Activated gamma-delta T cell (primary cell): ENCODE results near the gene CELSR2.

Source experiments
- DNase-seq: peaks from one replicate; lab custom pipeline; 2025; lab: John Stamatoyannopoulos, UW

CELSR2 gene

DNA sequence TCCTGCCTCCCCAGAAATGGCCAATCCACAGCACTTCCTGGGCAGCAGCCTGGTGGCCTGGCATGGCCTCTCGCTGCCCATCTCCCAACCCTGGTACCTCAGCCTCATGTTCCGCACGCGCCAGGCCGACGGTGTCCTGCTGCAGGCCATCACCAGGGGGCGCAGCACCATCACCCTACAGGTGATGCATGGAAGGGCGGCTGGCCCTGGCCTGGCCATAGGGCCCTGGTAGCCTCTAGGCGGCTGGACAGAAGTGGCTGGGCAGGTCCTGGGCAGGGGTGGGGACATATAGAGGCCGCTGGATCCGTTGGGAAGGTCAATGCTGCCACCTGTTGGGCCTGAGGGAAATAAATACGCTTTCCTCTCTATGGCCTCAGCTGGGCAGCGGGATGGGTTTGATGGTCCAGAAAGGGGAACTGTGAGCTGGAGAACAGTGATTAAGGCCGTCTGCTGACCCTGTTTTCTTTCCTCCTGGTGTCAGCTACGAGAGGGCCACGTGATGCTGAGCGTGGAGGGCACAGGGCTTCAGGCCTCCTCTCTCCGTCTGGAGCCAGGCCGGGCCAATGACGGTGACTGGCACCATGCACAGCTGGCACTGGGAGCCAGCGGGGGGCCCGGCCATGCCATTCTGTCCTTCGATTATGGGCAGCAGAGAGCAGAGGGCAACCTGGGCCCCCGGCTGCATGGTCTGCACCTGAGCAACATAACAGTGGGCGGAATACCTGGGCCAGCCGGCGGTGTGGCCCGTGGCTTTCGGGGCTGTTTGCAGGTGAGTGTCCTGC lies 14.4 kb downstream of the CELSR2 start:
- DNase-seq, result peak; percentile 38

DNA sequence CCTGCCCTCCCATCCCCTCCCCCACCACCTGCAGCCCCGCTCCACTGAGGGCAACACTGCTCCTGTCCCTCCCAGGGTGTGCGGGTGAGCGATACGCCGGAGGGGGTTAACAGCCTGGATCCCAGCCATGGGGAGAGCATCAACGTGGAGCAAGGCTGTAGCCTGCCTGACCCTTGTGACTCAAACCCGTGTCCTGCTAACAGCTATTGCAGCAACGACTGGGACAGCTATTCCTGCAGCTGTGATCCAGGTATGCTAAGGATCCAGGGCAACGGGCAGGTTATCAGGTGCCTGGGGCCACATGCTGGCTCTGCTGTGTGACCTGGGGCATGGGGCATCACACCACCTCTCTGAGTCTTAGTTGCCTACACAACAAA lies 15.0 kb downstream of the CELSR2 start:
- no peak for DNase-seq

DNA sequence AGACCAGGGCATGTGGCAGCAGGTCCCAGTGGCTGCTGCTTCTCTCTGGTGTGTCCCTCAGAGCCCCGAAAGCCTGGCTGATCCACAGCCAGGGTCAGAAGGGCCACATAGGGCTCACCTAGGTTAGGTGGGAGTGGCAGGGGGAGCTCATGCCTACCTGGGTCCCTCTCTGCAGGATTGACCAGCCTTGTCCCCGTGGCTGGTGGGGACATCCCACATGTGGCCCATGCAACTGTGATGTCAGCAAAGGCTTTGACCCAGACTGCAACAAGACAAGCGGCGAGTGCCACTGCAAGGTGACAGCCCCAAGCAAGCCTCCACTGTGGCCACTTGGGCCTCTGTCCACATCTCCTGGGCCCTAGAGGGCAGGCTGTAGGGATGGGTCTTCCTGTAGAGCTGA lies 15.7 kb downstream of the CELSR2 start:
- DNase-seq, result no peak

DNA sequence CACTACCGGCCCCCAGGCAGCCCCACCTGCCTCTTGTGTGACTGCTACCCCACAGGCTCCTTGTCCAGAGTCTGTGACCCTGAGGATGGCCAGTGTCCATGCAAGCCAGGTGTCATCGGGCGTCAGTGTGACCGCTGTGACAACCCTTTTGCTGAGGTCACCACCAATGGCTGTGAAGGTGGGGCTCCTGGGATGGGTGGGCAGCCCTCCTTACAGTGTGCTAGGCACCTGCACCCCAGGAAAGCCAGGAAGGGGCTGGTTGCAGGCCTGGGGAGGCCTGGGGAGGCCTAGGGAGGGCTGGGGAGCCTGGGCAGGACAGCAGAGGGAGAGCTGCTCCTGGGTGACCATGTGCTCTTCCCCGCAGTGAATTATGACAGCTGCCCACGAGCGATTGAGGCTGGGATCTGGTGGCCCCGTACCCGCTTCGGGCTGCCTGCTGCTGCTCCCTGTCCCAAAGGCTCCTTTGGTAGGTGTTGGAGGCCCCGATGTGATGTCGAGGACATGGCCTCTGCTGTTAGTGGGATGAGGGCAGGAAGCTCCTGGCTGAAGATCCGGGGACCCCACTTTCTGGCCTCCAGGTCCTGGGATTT lies 16.5 kb downstream of the CELSR2 start:
- no peak for DNase-seq

DNA sequence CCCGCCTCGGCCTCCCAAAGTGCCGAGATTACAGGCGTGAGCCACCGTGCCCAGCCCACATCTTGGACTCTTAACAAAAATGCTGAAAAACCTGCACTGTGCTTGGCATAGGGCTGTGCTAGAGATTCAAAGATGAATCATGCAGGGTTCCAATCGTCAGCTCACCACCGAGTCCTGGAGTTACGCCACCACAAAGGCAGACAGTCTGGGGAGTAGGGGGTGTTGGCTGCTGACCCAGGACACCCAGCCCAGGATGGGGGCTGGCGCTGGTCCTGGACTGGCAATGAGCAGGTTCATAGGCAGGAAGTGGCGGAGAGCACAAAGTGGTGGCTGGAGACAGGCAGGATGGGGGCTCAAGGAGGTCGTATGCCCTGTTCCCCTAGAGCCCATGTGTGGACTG lies 17.6 kb downstream of the CELSR2 start:
- no peak for DNase-seq

DNA sequence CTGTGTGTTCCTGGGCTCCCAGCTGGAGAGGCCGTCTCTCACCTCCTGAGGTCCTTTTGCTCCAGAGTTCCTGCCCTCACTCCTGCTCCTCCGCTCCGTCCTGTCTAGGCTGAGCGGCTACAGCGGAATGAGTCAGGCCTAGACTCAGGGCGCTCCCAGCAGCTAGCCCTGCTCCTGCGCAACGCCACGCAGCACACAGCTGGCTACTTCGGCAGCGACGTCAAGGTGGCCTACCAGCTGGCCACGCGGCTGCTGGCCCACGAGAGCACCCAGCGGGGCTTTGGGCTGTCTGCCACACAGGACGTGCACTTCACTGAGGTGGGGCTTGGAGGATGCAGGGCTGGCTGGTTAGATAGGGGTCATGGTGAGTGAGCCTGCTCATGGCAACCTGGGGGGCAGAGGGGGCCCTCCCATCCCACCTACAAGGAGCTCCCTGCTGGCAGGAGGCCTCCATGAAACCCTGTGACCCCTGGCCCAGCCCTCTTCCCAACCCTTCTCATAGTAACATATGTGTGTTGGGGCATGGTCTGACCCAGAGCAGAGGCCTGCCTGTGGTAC lies 18.5 kb downstream of the CELSR2 start:
- DNase-seq, result no peak

DNA sequence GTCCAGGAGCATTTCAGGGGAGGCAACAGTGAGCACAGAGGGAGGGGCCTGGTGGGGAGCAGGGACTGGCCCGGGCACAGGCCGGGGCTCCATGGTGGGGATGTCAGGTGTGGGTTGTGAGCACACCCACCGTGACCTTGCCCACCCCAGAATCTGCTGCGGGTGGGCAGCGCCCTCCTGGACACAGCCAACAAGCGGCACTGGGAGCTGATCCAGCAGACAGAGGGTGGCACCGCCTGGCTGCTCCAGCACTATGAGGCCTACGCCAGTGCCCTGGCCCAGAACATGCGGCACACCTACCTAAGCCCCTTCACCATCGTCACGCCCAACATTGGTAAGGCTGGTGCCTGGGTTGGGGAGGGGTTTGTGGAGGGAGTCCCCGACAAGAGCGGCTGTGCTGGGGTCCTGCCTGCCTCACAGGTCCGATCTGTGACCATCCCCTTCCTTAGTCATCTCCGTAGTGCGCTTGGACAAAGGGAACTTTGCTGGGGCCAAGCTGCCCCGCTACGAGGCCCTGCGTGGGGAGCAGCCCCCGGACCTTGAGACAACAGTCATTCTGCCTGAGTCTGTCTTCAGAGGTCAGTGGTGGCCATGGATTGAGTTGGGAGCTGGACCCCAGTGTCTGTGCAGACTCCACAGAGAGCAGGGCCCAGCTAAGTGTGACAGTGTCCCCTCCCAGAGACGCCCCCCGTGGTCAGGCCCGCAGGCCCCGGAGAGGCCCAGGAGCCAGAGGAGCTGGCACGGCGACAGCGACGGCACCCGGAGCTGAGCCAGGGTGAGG lies 19.3 kb downstream of the CELSR2 start:
- DNase-seq, result no peak

DNA sequence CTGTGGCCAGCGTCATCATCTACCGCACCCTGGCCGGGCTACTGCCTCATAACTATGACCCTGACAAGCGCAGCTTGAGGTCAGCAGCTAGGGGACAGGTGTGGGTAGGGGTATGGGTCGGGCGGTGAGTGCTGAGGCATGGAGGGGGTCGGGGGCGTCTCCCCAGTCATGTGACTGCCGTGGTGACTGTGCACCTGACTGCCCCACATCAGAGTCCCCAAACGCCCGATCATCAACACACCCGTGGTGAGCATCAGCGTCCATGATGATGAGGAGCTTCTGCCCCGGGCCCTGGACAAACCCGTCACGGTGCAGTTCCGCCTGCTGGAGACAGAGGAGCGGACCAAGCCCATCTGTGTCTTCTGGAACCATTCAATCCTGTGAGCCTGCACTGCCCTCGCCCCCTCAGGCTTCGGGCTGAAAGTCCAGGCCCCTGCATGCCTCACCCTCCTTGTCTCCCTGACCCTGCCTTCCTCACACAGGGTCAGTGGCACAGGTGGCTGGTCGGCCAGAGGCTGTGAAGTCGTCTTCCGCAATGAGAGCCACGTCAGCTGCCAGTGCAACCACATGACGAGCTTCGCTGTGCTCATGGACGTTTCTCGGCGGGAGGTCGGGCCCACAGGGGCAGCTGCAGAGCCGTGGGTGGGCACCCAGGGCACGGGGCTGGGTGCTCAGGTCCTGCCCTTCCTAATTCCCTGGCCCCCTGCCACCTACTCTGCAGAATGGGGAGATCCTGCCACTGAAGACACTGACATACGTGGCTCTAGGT lies 20.1 kb downstream of the CELSR2 start:
- DNase-seq, result no peak

DNA sequence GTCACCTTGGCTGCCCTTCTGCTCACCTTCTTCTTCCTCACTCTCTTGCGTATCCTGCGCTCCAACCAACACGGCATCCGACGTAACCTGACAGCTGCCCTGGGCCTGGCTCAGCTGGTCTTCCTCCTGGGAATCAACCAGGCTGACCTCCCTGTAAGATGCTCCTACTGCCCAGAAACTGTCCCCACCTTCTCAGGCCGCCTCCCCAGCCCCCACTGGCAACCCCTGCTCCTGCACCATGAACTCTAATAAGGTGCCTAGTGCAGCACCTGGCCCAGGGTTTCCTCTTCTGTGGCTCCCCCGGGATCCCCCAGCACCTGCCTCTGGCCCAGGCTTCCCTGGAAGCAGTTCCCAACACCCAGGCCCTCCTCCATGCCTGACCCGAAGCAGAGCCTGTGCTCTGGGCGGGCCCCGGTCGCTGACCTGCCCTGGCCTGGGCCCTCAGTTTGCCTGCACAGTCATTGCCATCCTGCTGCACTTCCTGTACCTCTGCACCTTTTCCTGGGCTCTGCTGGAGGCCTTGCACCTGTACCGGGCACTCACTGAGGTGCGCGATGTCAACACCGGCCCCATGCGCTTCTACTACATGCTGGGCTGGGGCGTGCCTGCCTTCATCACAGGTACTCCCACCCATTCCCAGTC lies 20.8 kb downstream of the CELSR2 start:
- no peak for DNase-seq

DNA sequence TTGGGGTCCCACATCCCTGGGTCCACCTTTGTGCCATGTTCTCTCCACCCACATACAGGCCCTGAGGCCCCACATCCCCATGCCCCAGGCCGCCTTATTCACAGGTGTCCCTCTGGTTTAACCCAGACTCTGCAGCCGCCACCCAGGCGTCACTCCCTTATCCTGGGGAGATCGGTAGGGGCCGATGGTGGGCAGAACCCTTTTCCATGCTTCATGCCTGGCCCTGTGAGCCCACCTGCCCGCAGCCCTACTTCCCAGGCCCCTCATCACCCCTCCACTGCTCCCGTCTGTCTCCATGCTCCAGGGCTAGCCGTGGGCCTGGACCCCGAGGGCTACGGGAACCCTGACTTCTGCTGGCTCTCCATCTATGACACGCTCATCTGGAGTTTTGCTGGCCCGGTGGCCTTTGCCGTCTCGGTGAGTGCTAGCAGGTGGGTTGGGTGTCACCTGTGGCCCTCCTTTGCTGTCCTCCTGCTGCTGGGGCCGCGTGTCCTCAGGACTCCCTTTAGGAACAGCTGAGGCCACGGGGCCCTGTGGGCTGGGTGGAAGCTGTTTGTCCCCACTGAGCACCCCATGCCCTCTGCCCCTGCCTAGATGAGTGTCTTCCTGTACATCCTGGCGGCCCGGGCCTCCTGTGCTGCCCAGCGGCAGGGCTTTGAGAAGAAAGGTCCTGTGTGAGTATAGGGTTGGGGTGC lies 21.4 kb downstream of the CELSR2 start:
- DNase-seq, result no peak

DNA sequence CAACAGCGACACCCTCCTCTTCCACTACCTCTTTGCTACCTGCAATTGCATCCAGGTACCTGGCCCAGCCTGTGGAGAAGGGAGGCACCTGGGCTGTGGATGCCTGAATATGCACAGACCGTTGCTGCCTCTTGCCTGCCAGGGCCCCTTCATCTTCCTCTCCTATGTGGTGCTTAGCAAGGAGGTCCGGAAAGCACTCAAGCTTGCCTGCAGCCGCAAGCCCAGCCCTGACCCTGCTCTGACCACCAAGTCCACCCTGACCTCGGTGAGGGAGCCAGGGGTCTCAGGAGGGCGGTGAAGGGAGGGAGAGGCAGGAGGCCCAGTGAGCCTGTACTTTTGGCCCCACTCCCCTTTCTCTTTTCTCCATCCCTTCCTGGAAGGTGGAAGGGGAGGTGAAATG lies 22.1 kb downstream of the CELSR2 start:
- DNase-seq, result no peak

DNA sequence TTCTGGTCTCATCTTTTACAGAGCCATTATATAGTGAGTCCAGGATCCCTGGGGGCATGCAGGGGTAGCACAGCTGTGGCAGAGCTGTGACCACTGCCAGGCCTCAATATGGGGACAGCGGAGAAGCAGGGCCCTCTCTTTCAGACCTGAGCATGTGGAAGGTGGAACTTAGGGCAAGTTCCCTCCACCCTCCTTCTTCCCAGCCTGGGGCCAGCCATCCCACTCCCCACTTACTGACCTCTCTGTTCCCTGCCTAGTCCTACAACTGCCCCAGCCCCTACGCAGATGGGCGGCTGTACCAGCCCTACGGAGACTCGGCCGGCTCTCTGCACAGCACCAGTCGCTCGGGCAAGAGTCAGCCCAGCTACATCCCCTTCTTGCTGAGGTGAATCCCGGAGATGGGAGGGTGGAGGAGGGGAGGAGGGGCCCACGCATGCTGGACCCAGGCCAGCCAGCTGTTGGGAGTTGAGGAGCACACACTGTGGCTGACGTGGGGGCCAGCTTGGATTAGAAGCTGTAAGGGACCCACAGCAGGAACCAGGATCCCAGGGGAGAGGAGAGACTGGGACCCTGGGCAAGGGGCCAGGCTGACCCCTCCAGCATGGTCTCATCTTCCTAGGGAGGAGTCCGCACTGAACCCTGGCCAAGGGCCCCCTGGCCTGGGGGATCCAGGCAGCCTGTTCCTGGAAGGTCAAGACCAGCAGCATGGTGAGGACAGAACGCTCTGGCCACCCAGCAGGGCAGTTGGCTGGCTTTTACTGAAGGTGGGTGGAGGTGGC lies 22.9 kb downstream of the CELSR2 start:
- DNase-seq, result no peak

DNA sequence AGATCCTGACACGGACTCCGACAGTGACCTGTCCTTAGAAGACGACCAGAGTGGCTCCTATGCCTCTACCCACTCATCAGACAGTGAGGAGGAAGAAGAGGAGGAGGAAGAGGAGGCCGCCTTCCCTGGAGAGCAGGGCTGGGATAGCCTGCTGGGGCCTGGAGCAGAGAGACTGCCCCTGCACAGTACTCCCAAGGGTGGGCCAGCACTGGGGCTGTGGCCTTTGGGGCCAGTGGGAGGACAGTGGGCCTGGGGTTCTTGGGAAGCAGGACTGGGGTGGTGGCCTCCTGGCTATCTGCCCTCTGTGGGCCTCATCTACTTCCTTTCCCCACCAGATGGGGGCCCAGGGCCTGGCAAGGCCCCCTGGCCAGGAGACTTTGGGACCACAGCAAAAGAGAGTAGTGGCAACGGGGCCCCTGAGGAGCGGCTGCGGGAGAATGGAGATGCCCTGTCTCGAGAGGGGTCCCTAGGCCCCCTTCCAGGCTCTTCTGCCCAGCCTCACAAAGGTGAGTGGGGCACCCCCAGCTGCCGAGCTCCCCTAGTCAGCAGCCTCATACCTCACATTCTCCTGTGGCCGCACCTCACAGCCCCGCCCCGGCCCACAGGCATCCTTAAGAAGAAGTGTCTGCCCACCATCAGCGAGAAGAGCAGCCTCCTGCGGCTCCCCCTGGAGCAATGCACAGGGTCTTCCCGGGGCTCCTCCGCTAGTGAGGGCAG lies 23.6 kb downstream of the CELSR2 start:
- DNase-seq, result no peak

DNA sequence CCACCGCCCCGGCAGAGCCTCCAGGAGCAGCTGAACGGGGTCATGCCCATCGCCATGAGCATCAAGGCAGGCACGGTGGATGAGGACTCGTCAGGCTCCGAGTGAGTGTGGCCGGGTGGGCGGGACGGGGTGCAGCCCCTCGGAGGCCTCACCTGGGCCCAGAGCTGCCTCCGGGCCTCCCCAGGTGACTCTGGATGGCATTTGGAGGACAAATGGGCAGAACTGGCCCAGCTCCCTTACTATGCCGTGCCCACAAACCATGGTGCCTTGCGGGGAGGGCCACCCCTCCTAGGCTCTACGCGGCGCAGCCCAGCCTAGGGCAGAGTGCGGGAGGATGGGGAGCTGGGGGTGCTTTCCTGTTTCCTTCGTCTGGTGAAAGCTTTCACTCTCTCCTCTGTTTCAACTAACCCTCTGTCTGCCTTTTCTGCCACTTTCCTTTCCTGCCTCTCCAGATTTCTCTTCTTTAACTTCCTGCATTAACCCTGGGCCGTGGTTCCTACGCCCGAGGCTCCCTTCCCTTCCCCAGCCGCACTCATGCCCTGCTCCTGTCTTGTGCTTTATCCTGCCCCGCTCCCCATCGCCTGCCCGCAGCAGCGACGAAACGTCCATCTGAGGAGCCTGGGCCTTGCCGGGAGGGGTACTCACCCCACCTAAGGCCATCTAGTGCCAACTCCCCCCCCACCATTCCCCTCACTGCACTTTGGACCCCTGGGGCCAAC lies 24.4 kb downstream of the CELSR2 start:
- no peak for DNase-seq

DNA sequence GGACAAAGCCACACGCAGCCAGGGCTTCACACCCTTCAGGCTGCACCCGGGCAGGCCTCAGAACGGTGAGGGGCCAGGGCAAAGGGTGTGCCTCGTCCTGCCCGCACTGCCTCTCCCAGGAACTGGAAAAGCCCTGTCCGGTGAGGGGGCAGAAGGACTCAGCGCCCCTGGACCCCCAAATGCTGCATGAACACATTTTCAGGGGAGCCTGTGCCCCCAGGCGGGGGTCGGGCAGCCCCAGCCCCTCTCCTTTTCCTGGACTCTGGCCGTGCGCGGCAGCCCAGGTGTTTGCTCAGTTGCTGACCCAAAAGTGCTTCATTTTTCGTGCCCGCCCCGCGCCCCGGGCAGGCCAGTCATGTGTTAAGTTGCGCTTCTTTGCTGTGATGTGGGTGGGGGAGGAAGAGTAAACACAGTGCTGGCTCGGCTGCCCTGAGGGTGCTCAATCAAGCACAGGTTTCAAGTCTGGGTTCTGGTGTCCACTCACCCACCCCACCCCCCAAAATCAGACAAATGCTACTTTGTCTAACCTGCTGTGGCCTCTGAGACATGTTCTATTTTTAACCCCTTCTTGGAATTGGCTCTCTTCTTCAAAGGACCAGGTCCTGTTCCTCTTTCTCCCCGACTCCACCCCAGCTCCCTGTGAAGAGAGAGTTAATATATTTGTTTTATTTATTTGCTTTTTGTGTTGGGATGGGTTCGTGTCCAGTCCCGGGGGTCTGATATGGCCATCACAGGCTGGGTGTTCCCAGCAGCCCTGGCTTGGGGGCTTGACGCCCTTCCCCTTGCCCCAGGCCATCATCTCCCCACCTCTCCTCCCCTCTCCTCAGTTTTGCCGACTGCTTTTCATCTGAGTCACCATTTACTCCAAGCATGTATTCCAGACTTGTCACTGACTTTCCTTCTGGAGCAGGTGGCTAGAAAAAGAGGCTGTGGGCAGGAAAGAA lies 25.5 kb downstream of the CELSR2 start:
- DNase-seq, result no peak

DNA sequence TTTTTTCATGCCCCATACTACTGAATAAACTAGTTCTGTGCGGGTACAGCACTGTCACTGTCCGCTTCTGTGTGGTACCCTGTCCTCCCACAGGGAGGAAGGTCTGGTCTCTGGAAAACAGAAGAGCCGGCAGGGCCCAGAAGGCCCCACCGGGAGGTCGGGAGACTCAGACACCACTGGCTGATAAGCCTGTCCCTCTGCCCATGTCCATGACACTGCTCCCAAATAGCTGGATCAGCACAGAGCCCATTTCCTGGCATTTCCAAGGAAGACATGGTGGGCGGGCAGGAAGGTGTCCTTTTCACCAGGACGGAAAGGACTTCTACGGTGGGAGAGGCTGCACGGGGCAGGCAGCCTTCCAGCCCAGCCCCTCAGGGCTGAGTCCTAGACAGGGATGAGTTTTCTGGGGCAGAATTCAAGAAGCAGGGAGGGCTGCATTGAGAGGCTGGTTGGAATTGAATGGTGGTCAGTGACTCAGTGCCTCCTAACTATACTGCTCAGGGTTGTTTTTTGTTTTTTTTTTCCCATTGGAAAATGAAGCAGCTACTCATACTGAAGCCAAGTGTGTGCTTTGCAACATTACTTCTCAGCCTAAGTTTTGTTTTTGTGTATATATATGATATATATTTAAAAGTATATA lies 26.5 kb downstream of the CELSR2 start:
- DNase-seq, result no peak
